GM19239 (cell line): ENCODE results near the gene AFAP1.
"Not testable (repeated sequence)": the region's sequence is repeated elsewhere in the genome, so short reads cannot be mapped to it uniquely, and the experiment has no call there.

Experiments
- DNase-seq: peaks from one replicate; pipeline ENCODE4 v3.0.0; 2011; ENCODE audit warnings: low spot score; ENCODE audit not compliant: insufficient read length
- FAIRE-seq: peaks from 2 replicates; lab custom pipeline; 2011; peaks lifted over from hg19 to GRCh38; lab: Jason Lieb, UNC

The AFAP1 gene

GRCh38 chr4:7949759-7950158 is 10.1 kb upstream of the AFAP1 start:
- DNase-seq (no peak), FAIRE-seq (no peak)

GRCh38 chr4:7947927-7948326 is 8.3 kb upstream of the AFAP1 start:
- FAIRE-seq (no peak), DNase-seq (no peak)

GRCh38 chr4:7945709-7946380 is 6.2 kb upstream of the AFAP1 start:
- no peak for FAIRE-seq
- DNase-seq = no peak

- no peak for DNase-seq
- FAIRE-seq = no peak
These were observed 5.0 kb upstream of the AFAP1 start for GRCh38 chr4:7944599-7945220.

GRCh38 chr4:7943688-7944087 is 4.0 kb upstream of the AFAP1 start:
- DNase-seq, FAIRE-seq: not testable (repeated sequence)

DNA sequence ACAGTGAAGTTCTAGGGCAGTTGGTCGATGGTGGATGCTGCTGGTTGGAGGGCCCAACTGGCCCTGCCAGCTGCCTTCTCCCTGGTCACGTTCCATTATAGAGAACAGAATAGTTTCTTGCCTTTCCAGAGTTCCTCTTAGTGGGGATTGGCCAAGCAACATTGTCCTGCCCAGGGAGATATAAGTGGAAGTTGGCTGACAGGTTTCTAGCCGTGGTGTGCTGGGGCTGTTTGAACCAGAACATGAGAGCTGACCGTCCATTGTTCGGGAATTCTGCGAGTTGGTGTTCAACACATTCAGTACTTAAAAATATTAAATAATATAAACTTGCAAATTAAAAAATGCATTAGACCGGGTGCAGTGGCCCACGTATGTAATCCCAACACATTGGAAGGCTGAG is 3.5 kb upstream of the AFAP1 start:
- FAIRE-seq (no peak), DNase-seq (no peak)

DNA sequence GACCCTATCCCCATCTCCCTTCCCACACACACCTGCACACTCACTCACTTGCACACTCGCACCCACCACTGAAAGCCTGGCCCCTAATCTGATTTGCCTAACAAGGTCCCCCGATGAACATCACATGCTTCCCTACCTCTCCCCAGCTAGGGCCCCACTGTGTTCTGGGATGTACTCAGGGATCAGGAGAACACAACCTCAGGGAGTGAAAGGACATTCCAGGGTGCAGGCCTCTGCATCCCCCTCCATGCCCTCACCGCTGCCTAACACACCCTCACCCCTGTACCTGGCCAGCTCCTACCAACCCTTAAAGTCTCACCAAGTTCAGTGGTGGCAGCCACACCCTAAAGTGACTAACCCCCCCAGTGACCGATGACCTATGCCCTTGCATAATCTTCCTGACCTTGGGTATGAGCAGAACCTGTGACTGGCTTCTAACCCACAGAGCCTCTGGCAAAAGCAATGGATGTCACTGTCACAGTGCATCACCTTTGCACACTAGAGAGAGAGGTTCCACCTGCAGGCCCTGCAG is 2.4 kb upstream of the AFAP1 start:
- DNase-seq (no peak), FAIRE-seq (no peak)

DNA sequence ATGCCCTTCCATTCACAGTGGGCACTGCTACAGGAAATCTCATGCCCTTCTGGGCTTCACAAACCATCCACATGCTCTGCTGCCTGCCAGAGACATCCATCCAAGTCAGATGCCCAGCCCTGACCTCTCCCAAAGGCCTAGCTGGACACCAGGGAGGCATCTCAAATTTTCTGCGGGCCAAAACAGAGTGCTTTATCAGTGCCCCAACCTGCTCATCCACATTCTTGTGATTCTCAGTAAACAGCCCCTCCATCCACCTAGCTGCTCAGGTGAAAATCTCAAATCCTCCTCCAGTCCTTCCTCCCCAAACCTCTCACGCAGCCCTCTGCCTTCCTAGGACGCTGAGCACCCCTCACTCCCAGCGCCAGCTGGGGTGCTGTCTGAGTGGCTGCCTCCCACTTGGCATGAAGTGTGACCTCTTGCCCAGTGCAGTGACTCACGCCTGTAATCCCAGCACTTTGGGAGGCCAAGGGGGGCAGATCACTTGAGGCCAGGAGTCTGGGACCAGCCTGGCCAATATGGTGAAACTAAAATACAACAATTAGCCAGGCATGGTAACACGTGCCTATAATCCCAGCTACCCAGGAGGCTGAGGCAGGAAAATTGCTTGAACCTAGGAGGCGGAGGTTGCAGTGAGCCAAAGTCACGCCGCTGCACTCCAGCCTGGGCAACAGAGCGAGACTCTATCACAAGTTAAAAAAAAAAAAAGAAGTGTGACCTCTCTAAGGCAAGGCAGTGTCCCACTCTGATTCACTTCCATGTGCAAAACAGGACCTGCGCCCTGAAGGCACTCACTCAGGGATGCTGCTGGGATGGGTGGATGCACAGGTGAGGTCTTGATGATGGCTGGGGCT is 1.7 kb upstream of the AFAP1 start:
- FAIRE-seq (no peak), DNase-seq (no peak)

- no peak for FAIRE-seq
- DNase-seq = no peak
These were observed 868 bp downstream of the AFAP1 start for GRCh38 chr4:7938609-7939376.

- FAIRE-seq (no peak), DNase-seq (no peak)
These were observed 1.4 kb downstream of the AFAP1 start for GRCh38 chr4:7938266-7938608.

- FAIRE-seq (no peak), DNase-seq (no peak)
These were observed 2.7 kb downstream of the AFAP1 start for GRCh38 chr4:7937006-7937405.

GRCh38 chr4:7933651-7934510 is 5.8 kb downstream of the AFAP1 start:
- FAIRE-seq = no peak
- no peak for DNase-seq

GRCh38 chr4:7932287-7932686 is 7.4 kb downstream of the AFAP1 start:
- DNase-seq = no peak
- no peak for FAIRE-seq

- FAIRE-seq (no peak), DNase-seq (no peak)
These were observed 10.3 kb downstream of the AFAP1 start for GRCh38 chr4:7929118-7929951.

- no peak for FAIRE-seq
- DNase-seq = no peak
These were observed 10.9 kb downstream of the AFAP1 start for GRCh38 chr4:7928711-7929110.

DNA sequence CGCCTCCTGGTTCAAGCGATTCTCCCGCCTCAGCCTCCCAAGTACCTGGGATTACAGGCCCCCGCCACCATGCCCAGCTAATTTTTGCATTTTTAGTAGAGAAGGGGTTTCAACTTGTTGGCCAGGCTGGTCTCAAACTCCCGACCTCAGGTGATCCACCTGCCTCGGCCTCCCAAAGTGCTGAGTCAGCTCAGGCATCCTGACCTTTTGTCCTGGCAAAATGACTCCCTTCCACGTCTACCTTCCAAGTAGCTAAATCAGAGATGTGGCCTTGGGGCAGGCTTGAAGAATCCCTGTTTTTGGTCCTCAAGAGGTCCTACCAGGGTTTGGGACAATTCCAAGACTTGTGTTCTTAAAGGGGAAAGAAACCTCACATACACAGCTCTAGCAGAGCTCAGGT is 12.8 kb downstream of the AFAP1 start:
- FAIRE-seq (no peak), DNase-seq (no peak)

DNA sequence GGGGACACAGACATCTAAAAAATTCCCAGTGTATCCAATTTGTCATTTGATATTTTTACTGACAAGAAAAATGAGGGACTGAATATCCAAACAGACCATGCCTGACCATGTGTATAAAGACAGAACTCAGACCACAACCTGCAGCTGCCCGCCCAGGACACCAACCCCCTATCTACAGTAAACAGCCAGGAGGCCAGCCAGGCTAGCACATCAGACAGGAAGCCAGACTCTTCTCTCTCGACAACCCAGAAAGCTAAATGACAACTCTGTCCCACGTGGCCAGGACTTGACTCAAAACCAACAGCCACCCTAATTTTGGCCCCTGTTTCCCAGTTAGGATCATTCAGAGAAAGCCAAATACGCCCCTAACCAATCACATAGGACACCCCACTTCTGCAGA is 15.1 kb downstream of the AFAP1 start:
- no peak for FAIRE-seq
- DNase-seq = no peak

- no peak for FAIRE-seq
These were observed 15.5 kb downstream of the AFAP1 start for GRCh38 chr4:7924163-7924562.

GRCh38 chr4:7922466-7922865 is 17.2 kb downstream of the AFAP1 start:
- FAIRE-seq = no peak

More at GRCh38 chr4:7924163-7924562, 15.5 kb downstream of the AFAP1 start:
- DNase-seq = no peak

More at GRCh38 chr4:7922466-7922865, 17.2 kb downstream of the AFAP1 start:
- no peak for DNase-seq
